ENCODE data around the gene LDB3.

GRCh38 chr10:86651021-86651471, 17.3 kb upstream of the LDB3 start:
- TF ChIP-seq CTCF (IDR thresholded peaks at IDR 0.05), result no peak
- no peak for TF ChIP-seq EP300 (IDR thresholded peaks at IDR 0.05)
- TF ChIP-seq POLR2A (IDR thresholded peaks at IDR 0.05), result no peak
